Endometrium (tissue), 2 donors: ENCODE results near the gene CGB1.

ENCODE experiments used
- FAIRE-seq: peaks from 2 replicates; lab custom pipeline; 2012; peaks lifted over from hg19 to GRCh38; lab: Jason Lieb, UNC
- donor health status: control.
- donor health status: control.

The CGB1 gene

GRCh38 chr19:48993175-48994034 lies 43.3 kb downstream of the CGB1 start, which contains the start of the genes GYS1 and RUVBL2:
Gene GYS1, minus strand, starts transcription at chr19:48993309. Its CDS starts 197 bp downstream, at chr19:48993112.
Gene RUVBL2, plus strand, starts transcription at chr19:48993887. Its CDS starts 25 bp downstream, at chr19:48993912.
- FAIRE-seq, result peak; percentile 99

- no peak for FAIRE-seq
These were observed 44.0 kb downstream of the CGB1 start for GRCh38 chr19:48992581-48993174.

- no peak for FAIRE-seq
These were observed 44.7 kb downstream of the CGB1 start for GRCh38 chr19:48991873-48992580.

- no peak for FAIRE-seq
These were observed 45.6 kb downstream of the CGB1 start for GRCh38 chr19:48991011-48991609.

- FAIRE-seq, result no peak
These were observed 46.3 kb downstream of the CGB1 start for GRCh38 chr19:48990400-48990799.

- FAIRE-seq, result no peak
These were observed 46.9 kb downstream of the CGB1 start for GRCh38 chr19:48989701-48990291.

GRCh38 chr19:48988860-48989259 lies 47.8 kb downstream of the CGB1 start:
- FAIRE-seq, result no peak

- no peak for FAIRE-seq
These were observed 48.4 kb downstream of the CGB1 start for GRCh38 chr19:48988286-48988685.

GRCh38 chr19:48987323-48987722 lies 49.4 kb downstream of the CGB1 start:
- no peak for FAIRE-seq

GRCh38 chr19:48986211-48986610 lies 50.5 kb downstream of the CGB1 start:
- no peak for FAIRE-seq

GRCh38 chr19:48985711-48986110 lies 51.0 kb downstream of the CGB1 start:
- no peak for FAIRE-seq
